ENCODE measurements around the gene ARID4A. TPM values are rescaled to one million over a fixed set of nuclear protein-coding genes. Genes with fewer than 3 reads are reported as not detected.
"Not testable (repeated sequence)": the region's sequence is repeated elsewhere in the genome, so short reads cannot be mapped to it uniquely, and the experiment has no call there.

ARID4A gene
- total and polyA plus RNA-seq, 12 donors = 4.4 to 38.0 (median 17.9) TPM

GRCh38 chr14:58353516-58354299 is 55.4 kb downstream of the ARID4A start:
- no peak for TF ChIP-seq POLR2A (IDR thresholded peaks at IDR 0.05)
- TF ChIP-seq CTCF (IDR thresholded peaks at IDR 0.05) = no peak
- no peak for DNase-seq
- Histone ChIP-seq H3K4me3 (peak overlapping the region in 2 of 4 donors; percentile 26 to 53), H3K9me3 (replicated peaks in 1 of 3) (no peaks in the 10 kb centered on the region), H3K4me1 (replicated peaks in 1 of 2) (peaks cover 4 to 21% of the 10 kb centered on the region in 2 donors), H3K36me3 (replicated peaks in 1 of 2) (peaks cover 0 to 6% of the 10 kb centered on the region in 2 donors), H3K27ac (peak overlapping the region; percentile 22 to 63 (median 51)), H3K27me3 (no peaks in the 10 kb centered on the region)
- 44 to 47% (median 46%) methylated on average over 4 of the region's 4 CpGs for WGBS, 4 donors
- intact Hi-C loops (cut with DNase I) = no loop called here

- intact Hi-C loops (cut with DNase I) = no loop called here
- peaks cover 0 to 14% of the 10 kb centered on the region in 2 donors for H3K36me3 ChIP-seq (replicated peaks in 1 of 2)
- 55 to 75% (median 61%) methylated on average over 2 of the region's 2 CpGs for WGBS, 4 donors
Measured at GRCh38 chr14:58354808-58355207, 56.5 kb downstream of the ARID4A start.

GRCh38 chr14:58356268-58356667 is 57.9 kb downstream of the ARID4A start:
- 92 to 97% (median 93%) methylated on average over 1 of the region's 1 CpG for WGBS, 4 donors
- H3K9me3 ChIP-seq (replicated peaks in 1 of 3) = no peaks in the 10 kb centered on the region
- H3K27me3 ChIP-seq = no peaks in the 10 kb centered on the region
- no peak for DNase-seq
- H3K36me3 ChIP-seq (replicated peaks in 1 of 2) = peaks cover 0 to 26% of the 10 kb centered on the region in 2 donors
- H3K4me3 ChIP-seq = no peak overlapping the region
- no peak overlapping the region for H3K27ac ChIP-seq
- intact Hi-C loops (cut with DNase I) = no loop called here
- TF ChIP-seq CTCF (IDR thresholded peaks at IDR 0.05) (no peak), POLR2A (IDR thresholded peaks at IDR 0.05) (no peak)
- peaks cover 4 to 21% of the 10 kb centered on the region in 2 donors for H3K4me1 ChIP-seq (replicated peaks in 1 of 2)

More at GRCh38 chr14:58354808-58355207, 56.5 kb downstream of the ARID4A start:
- H3K27me3 ChIP-seq = no peaks in the 10 kb centered on the region
- TF ChIP-seq POLR2A (IDR thresholded peaks at IDR 0.05) = no peak
- TF ChIP-seq CTCF (IDR thresholded peaks at IDR 0.05) = no peak
- no peak for DNase-seq
- H3K27ac ChIP-seq = peak overlapping the region in 1 of 5 donors; percentile 54
- no peaks in the 10 kb centered on the region for H3K9me3 ChIP-seq (replicated peaks in 1 of 3)
- H3K4me3 ChIP-seq = no peak overlapping the region
- peaks cover 4 to 21% of the 10 kb centered on the region in 2 donors for H3K4me1 ChIP-seq (replicated peaks in 1 of 2)

GRCh38 chr14:58362272-58362671 is 63.9 kb downstream of the ARID4A start:
- WGBS, 4 donors = 100% methylated on average over 1 of the region's 1 CpG
- H3K9me3 ChIP-seq (replicated peaks in 1 of 3); H3K27ac ChIP-seq; H3K27me3 ChIP-seq; DNase-seq; H3K4me3 ChIP-seq; H3K4me1 ChIP-seq (replicated peaks in 1 of 2); intact Hi-C loops (cut with DNase I): not testable (repeated sequence)
- peaks cover 0 to 53% of the 10 kb centered on the region in 2 donors for H3K36me3 ChIP-seq (replicated peaks in 1 of 2)

Measured in adrenal gland (tissue), 12 donors.